Fibroblast of the aortic adventitia (primary cell): ENCODE data around the gene MCC. TPM values are rescaled to one million over a fixed set of nuclear protein-coding genes. Genes with fewer than 3 reads are reported as not detected.

Experiments
- DNase-seq: peaks from one replicate; pipeline ENCODE4 v3.0.0-alpha.2; 2010; ENCODE audit warnings: low read depth
- H3K4me3 ChIP-seq: 2 replicates; pipeline ENCODE4 v1.5.1; 2011; ENCODE audit warnings: low read depth, mild to moderate bottlenecking, control low read depth, low read length, moderate library complexity
- total RNA-seq: library from RNA; depleted of rRNA; stranded (reverse); fragments of >200 nt; gene quantifications from 2 replicates; pipeline ENCODE4 v1.2.3, GENCODE V29; 2012; ENCODE audit warnings: low replicate concordance
- TF ChIP-seq, protein P1 (sequence below): IDR thresholded peaks from 2 replicates; pipeline ENCODE4 v1.5.1; 2011; ENCODE audit warnings: mild to moderate bottlenecking, low read length, control low read depth, inconsistent platforms; ENCODE audit not compliant: insufficient read depth

MCC gene
- total RNA-seq, 1 donor, result 62.4 TPM

GRCh38 chr5:113216545-113216944, 271.7 kb downstream of the MCC start:
- no peak overlapping the region for H3K4me3 ChIP-seq
- no peak for DNase-seq
- TF ChIP-seq, protein P1, sequence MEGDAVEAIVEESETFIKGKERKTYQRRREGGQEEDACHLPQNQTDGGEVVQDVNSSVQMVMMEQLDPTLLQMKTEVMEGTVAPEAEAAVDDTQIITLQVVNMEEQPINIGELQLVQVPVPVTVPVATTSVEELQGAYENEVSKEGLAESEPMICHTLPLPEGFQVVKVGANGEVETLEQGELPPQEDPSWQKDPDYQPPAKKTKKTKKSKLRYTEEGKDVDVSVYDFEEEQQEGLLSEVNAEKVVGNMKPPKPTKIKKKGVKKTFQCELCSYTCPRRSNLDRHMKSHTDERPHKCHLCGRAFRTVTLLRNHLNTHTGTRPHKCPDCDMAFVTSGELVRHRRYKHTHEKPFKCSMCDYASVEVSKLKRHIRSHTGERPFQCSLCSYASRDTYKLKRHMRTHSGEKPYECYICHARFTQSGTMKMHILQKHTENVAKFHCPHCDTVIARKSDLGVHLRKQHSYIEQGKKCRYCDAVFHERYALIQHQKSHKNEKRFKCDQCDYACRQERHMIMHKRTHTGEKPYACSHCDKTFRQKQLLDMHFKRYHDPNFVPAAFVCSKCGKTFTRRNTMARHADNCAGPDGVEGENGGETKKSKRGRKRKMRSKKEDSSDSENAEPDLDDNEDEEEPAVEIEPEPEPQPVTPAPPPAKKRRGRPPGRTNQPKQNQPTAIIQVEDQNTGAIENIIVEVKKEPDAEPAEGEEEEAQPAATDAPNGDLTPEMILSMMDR, result no peak

DNA sequence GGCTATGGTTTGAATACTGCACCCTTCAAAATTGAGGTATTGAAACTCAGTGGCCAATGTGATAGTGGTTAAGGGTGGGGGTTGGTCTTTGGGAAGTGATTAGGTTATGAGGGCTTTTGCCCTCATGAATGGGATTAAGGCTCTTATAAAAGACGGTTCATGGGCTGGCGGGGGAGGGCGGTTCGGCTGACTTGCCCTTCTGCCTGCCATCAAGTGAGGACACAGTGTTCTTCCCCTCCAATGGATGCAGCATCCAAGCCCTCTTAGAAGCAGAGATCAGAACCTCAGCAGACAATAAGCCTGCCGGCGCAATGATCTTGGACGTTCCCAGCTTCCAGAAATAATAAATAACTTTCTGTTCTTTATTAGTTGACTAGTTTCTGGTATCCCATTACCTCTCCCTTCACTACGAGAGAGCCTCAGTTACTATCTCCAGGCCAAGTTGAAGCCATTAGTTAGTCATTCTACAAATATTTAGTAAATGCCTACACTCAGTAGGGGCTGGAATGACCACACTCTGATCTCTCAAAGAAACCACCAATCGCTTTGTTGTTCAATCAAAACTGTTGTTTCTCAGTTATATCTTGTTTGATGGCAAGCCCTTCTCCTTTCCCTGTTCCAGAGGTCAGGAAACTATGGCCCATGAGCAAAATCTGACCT, 272.7 kb downstream of the MCC start:
- no peak overlapping the region for H3K4me3 ChIP-seq
- TF ChIP-seq, protein P1, result no peak
- no peak for DNase-seq

GRCh38 chr5:113214606-113215323, 273.5 kb downstream of the MCC start:
- TF ChIP-seq, protein P1, result no peak
- H3K4me3 ChIP-seq, result no peak overlapping the region
- DNase-seq, result no peak

DNA sequence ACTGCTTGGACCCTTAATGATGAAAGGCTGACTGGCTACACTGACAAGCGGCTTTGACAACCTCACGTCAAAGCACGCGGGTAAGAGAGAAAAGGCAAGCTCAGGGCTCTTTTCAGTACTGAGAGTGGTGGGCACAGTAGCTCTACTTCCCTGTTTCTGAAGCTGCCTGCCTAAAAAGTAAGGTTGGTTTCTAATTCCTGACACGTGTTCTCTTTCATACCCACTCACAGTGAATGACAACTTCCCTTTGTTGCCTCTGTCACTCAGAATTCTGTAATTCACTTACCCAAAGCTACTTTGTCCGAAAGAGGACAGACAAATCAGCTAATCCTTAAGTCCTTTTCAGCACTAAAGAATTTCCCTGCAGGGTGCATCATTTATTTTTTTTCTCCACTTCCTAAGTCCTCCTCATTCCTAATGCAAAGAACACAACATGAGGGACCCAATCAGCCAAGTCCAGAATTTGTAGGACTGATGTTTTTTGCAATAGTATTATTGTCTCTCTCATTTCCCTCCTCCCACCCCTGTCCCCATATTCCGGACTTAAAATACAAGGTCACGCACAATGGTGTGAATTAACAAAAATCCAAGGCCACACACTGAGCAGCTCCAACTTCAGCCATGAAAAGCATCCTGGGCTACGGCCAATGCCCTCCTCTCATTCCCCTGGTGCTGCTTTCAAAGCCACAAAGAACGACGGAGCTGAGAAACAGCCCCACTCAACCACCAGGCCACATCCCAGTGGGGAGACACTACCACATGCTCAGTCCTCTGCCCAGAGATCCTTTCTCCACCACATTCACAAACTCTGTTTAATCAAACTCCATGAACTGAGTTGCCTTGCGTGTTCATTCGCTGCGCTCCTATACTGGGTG, 274.5 kb downstream of the MCC start:
- H3K4me3 ChIP-seq, result no peak overlapping the region
- TF ChIP-seq, protein P1, result no peak
- DNase-seq, result no peak

DNA sequence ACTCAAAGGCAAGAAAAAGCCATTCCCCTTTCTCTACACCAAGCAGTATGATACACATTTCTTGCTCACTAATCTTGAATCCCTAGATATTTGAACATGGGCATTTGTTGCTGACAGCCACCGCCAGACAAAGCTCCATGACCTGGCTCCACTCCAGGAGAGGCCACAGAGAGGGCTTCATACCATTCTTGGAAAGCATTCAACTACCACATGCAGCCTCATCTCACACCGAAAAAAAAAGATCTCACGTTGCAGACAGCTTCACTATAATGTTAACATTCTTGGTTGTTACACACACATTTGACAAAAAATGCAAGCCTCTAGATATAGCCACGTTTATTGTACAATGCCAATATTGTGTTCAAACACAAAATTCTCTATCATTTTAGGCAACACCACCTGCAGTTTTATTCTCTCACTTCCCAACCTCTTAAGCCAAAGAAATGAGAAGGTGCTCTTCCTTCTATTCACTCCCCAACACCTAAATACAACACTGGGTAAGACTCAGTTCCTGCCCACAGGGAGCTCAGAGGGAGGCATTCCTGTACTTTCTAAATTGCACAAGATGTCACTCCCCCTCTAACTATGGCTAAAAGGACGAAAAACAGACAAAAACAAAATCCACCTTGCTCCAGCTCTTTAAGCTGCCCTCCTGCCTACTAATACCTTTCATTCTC, 275.9 kb downstream of the MCC start:
- H3K4me3 ChIP-seq, result no peak overlapping the region
- peak; percentile 51 for DNase-seq
- TF ChIP-seq, protein P1, result no peak

DNA sequence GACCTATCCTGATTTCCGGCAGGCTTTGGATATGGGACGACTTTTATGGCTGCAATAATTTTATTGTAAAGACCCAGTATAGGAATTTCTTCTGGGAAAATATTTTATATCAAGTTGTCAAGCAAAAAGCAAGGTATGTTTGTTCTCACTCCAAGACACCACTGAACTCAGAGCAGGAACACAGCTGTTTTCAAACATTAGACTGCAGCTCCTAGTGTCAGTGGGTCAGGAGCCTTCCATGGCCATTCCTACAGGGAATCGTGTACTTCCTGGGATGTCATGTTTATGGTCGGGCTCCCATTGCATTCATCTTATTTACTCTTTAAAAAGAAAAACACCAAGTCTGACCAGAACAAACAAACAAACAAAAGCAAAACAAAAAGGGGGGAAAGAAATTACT, 278.8 kb downstream of the MCC start:
- DNase-seq, result no peak
- no peak overlapping the region for H3K4me3 ChIP-seq
- TF ChIP-seq, protein P1, result no peak
